GM18861 (cell line): Measurements from ENCODE around the gene ANKS1A.
"Not testable (repeated sequence)": the region's sequence is repeated elsewhere in the genome, so short reads cannot be mapped to it uniquely, and the experiment has no call there.

Experiments
- ATAC-seq: cut with Tn5 transposase; IDR thresholded peaks from one replicate; pipeline ENCODE4 v1.9.1; 2021; ENCODE audit not compliant: unreplicated experiment

The ANKS1A gene

DNA sequence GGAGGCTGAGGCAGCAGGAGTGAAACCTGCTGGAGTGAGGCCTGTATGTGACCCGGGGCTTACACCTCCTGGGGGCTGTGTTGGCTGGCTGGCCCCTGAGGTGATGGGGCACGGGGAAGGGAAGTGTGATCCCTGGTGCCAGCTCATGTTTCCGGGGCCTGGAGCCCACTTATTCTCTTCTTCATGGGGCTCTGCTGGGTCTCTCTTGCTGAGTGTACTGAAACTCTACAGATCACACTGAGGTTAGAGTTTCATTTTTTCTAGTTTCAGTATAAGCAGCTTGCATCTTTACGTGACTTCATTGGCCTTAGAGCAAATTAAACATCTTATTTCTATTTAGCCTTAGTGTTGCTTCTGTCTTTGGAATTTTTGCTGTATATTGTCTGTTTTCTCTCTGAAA is 96.2 kb downstream of the ANKS1A start:
- ATAC-seq: no peak

- no peak for ATAC-seq
Measured at GRCh38 chr6:34986845-34987246, 97.8 kb downstream of the ANKS1A start.

DNA sequence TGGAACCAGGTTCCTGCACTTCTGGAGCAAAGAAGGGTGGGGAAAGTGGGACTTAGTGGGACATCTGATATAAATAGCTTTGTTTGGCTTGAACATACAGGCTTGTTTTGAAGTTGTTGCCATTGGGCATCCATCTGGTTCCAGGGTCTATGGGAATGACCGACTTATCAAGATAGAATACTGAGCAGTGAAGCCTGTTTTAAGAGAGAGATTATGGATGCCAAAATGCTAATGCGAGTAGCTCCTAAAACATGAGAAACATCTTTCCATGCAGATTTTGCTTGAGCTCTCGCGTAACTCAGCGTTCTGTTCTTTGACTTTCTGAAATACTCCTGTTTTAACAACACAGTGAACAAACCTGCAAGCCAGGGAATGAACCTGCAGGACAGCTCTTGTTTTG is 98.5 kb downstream of the ANKS1A start:
- no peak for ATAC-seq

- no peak for ATAC-seq
Measured at GRCh38 chr6:34990971-34991560, 102.0 kb downstream of the ANKS1A start.

DNA sequence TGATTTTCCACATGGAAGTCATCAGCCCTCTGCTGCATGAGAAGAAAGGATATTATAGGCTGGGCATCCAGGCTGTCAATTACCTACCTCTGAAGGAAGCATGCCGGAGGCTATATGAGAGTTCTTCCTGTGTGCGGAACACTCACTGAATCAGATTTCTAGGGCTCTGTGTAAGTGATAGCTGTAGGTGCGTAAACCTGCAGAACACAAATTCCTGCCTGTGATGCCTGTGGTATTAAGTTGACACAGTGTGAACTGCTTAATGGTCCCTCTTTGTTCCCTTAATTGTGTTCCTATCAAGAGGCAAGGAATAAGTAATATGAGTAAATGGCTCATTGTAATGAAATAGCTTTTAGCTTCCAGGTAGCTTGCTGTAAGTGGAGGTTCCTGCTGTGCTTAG is 103.3 kb downstream of the ANKS1A start:
- no peak for ATAC-seq

DNA sequence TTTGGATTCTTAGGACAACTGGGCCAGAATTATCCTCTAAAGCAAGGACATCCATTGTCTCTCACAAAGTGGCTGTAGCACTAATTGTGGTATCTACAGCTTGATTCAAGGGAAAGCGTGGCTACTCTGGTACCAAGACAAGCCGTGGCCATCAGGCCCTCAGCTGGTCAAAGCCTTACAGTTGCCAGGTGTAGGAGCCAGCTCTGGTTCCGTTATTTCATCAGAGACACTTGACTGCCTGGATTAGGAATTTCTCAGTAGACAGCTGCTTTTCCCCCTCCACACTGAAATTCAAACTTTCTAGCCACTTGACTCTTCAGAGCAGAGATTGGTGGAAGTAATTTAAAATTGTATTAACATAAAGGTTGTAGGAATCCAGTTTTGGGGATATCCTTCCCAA is 104.2 kb downstream of the ANKS1A start:
- no peak for ATAC-seq

DNA sequence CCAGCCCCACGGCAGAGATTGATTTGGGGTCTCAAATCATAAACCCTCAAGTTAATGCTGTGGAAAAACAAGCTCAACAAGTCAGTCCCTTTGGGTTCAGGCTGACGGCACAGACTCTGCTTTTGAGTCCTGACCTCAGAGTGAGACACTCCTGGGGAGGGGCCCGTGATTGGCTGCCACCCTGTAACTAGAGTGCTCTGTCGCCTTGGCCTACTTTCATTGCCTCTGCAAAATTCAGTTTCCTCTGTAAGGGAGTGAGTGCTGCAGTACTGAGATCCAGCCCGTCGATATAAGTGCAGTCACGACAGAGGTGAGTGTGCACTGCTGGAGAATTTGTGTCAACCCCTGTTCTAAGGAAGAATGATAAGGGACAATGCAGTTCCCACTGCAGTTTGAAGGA is 105.6 kb downstream of the ANKS1A start:
- no peak for ATAC-seq

- not testable (repeated sequence) for ATAC-seq
Measured at GRCh38 chr6:34998417-34998816, 109.4 kb downstream of the ANKS1A start.

DNA sequence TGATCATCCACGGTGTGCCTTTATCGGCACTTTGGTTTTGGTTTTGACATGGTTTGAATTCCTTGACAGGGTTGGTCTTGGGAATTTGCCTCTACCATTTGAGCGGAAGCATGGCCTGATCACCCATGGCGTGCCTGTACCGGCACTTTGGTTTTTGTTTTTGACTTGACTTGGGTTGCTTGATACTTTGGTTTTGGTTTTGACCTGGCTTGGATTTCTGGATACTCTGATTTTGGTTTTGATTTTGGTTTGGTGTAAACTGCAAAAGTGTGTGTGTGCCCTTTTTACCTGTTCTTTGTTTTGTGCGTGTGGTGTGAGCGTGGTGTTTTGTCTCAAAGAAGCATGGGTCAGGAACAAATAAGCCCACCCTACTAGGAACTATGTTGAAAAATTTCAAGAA is 110.1 kb downstream of the ANKS1A start:
- not testable (repeated sequence) for ATAC-seq

- ATAC-seq: not testable (repeated sequence)
Measured at GRCh38 chr6:34999962-35000361, 110.9 kb downstream of the ANKS1A start.

- ATAC-seq: not testable (repeated sequence)
Measured at GRCh38 chr6:35001349-35001748, 112.3 kb downstream of the ANKS1A start.

GRCh38 chr6:35003886-35004530 is 115.0 kb downstream of the ANKS1A start:
- not testable (repeated sequence) for ATAC-seq

DNA sequence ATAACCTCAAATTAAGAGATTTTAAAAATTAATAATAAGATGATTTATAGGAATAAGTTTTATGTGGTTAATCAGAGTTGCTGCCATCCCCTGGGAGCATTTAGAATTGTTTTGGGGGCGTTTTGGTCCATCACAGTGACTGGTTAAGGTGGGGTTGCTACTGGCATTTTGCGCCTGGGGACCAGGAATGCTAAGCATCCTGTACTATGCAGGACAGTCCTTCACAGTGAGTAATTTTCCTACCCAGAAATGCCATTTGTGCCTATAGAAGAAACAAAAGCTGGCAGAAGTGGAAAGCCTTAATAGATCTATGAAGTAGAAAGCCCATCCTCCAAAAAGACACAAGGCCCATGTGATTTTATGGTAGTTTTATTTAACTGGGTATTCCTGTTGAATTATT is 118.0 kb downstream of the ANKS1A start:
- no peak for ATAC-seq

DNA sequence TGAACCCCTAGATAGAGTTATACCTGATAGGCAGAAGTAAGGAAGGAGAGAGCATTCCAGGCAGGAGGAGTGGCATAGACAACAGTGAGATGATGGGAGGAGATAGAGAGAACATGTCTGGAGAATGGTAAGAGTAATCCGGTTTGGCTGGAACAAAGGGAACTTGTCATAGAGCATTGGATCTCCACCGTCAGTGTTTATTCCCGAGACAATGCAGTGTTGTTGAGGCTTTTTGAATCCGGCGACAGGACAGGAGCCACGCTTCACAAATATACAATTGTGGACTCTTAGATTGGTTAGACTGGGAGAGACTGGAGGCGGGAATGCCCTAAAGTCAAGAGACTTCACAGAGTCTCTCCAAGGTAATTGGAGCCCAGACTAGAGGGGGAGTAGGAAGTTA is 119.8 kb downstream of the ANKS1A start:
- no peak for ATAC-seq

DNA sequence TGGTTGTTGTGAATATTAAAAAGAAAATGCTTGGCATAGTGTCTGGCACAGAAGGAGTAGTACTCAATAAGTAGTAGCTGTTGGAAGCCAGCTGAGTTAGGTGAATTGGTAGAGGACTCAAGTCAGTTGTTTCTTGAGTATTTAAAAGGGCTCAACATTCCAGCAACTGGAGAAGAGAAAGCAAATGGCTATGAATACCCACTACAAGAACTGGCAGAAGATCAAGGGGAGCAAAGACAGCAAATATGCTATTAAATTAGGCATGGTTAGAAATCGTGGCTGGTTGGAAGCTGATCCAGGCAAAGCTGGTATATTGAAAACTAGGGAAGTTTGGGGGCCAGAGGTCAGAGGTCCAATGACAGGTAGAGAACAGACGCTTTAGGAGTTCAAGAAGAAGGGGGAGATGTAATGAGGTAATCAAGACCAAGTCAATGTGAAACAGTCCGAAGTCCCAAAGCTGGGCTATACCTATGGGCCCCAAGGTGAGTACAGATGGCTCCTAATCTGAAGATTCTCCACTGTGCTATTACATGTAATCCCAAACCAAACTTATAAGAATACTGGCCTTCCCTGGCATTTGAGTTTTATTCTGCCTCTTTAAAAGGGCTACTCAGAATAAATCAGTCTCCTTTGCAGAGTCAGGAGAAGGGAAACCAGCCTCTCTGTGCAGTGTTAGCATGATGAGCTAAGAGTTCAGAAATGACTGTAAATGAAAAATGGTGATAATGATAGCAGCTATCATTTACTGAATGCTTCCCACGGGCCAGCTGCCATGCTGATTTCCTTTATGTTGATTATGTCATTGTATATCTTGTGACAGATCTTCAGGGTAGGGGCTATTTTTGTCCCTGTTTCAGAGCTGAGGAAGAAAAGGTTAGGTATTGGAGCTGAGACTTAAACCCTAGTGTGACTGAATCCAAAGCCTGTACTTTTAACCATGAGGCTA is 122.3 kb downstream of the ANKS1A start:
- no peak for ATAC-seq

GRCh38 chr6:35013701-35014100 is 124.6 kb downstream of the ANKS1A start:
- no peak for ATAC-seq

GRCh38 chr6:35014341-35014740 is 125.3 kb downstream of the ANKS1A start:
- ATAC-seq: no peak

- no peak for ATAC-seq
Measured at GRCh38 chr6:35014786-35015185, 125.7 kb downstream of the ANKS1A start.

GRCh38 chr6:35015476-35015875 is 126.4 kb downstream of the ANKS1A start:
- ATAC-seq: no peak

DNA sequence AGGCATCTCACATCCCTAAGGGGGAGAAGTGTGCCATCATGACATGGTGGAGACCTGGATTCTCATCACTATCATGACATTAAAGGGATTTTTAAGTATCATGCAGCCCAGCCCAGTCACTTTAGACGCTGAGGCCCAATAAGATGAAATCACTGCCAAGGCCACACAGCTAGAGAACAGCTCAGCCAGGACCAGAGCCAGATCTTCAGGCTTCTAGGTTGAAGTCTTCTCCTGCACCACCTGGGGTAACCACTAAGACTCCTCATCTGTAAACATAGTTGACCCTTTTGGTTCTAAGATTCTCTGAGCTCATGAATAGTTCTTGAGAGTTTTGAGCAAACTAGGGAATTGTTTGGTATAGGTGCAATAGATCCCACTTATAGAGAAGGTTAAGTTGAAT is 126.9 kb downstream of the ANKS1A start:
- ATAC-seq: no peak

GRCh38 chr6:35016502-35017321 is 127.7 kb downstream of the ANKS1A start:
- no peak for ATAC-seq
